GM18873 (cell line): Measurements from ENCODE around the gene WDR35.
A peak's percentile ranks its signal among the peaks of the same experiment; 100 is the strongest.

Experiments used
- ATAC-seq: cut with Tn5 transposase; IDR thresholded peaks from one replicate; pipeline ENCODE4 v1.9.1; 2021; ENCODE audit warnings: mild to moderate bottlenecking, moderate library complexity, moderate number of reproducible peaks; ENCODE audit not compliant: unreplicated experiment, low FRiP score

WDR35 gene

DNA sequence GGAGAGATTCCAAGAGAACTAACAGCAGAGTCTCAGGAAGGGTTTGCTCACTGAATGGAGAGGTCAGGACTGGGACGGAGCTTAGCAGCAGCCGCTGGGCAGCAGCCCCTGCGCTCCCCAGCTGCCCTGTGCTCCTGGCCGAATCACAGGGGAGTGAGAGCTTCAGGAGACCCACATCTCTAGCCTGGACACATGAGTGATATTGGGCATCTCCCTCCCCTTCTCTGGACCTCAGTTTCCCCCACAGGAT, 22.1 kb upstream of the WDR35 start:
- no peak for ATAC-seq

DNA sequence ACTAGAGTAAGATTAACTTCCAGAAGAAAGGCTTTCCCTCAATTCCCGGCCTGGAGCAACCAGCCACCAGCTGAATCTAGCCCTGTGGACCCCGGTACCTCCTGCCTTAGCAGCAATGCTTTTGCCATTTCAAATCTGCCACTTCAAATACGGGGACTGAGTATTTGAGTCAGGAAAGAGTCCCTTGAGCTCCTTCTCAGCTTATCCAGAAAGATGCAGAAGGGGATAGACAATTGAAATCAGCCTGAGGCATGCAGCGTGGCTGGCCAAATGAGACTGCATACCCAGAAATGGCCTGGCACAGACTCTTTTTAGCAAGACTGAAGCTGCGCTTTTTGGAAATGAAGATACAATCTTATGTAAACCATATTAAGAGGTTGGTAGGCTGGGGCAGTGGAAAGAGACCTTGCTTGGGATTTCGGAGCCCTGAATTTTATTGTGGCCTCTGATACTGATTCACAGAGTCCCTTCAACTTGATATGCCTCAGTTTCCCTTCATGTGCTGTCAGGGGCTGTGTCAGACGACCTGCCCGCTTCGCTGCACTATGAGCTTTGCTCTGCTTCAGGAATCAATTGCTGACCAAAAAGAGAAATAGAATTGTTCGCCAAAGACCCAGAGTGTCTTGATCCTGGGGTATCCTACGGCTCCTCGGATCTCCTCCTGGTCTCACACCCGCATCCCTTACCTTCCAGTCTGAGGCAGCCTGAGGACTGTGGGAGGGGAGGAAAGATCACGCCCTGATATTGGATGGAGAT, 21.5 kb upstream of the WDR35 start:
- ATAC-seq, result no peak

DNA sequence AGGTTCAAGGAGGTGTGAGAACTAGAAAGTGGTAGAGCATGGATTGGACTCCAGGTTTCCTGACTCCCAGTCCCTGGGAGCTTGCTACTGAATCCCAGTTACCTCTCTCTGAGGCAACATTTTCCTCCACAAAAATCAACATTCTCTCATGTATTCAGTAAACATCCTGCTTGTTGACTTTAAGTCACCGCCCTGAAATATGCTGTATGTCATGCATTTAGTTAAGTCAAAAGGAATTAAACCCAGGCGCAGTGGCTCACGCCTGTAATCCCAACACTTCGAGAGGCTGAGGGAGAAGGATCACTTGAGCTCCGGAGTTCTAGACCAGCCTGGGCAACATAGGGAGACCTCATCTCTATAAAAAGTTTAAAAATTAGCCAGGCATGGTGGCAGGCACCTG, 18.8 kb upstream of the WDR35 start:
- ATAC-seq, result no peak

DNA sequence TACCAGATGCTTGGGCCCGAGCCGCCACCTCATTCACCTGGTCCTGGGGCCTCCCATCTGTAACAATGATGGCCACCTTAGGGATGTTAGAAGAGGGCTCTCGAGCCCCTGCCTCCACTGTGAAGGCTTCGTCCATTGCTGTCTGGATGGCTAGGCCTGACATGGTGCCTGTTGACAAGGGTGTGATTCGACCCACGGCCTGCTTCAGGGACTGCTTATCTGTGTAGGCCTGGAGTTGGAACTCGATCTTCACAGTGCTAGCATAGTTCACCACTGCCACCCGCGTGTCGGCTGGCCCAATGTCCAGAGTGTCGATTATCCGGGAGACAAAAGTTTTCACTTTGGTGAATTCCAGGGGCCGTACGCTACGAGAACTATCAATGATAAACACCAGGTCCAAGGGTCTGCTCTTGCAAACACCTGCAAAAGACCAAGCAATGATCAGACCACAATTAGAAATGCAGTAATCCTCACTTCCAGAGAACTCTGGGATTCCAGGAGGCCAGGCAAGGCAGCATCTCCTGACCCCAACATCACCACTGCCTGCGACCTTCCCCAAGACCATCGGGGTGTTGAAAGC, 16.1 kb upstream of the WDR35 start:
- no peak for ATAC-seq

DNA sequence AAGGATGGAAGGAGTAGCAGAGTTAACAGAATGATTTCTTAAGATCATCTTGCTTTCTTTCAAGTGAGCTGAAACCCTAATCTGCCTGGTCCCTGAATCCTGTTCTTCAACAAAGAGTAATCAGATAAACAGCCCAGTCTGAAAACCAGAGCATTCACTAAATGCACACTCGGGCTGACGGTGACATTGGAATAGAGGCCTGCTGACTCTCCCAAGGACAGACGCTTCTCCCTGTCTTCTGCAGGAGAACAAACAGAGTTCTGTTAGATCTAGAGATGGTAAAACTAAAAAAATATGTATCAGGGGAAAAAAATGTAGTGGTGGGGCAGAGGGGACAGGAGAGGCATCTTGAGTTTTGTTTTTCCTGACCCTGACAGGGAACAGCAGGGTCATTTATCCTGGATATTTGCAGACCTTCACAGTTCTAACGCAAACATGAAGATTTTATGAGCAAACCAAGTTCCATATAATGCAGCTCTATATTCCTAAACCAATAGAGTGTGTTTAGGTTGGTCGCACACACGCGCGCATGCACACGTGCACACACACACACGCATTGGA, 15.2 kb upstream of the WDR35 start:
- ATAC-seq, result no peak

DNA sequence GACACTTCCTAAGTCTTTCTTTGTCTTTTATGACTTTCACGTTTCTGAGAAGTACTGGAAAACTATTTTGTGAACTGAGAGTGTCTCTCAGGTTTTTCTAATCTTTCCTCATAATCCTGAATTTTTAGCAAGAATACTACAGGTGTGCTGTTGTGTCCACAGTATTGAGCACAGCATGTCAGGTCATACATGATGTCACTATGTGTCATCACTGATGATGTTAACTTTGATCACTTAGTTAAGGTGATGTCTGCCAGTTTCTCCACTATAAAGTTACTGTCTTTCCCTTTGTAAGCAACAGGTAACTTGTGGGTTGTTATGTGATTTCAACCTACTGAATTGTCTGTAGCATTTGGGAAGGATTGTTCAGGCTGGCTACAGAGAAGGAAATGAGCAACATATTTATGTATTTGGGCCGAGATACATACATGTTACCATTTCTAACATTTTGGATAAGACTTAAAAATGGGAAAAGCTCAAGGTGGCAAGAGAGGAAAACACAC, 11.5 kb upstream of the WDR35 start:
- ATAC-seq, result no peak

DNA sequence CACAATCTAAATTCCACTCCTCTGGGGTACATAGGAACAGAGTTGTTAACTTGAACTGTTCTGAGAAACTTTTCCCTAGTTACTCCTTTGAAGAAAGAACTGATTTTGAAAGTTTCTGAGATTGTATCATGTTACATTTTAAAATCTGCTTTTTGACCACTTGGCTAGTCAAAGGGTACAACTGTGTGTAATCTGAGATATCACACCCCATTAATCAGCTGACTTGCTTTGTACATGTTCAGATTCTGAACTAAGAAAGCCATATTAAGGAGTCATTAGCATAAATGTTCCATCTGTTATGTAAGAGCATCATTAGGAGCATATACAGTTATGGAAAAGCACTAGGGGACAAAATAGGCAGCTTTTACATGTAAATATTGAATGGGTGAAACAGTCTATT, 3.8 kb upstream of the WDR35 start:
- no peak for ATAC-seq

DNA sequence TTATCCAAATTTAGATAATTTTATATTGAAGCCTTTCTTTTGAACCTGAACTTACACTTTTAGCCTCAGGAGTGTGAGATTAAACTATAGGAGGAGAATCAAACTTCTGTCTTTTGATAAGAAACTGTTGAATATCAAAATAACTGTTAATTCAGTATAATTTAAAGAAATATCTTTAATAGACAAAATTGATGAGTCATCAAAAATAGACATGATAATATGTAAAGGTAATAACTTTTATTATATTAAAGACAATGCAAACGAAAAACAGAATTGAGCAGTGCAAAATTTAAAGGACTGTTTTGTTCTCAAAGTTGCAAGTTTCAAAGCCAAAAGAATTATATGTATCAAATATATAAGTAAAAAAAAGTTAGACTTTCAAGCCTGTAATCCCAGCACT, 2.0 kb upstream of the WDR35 start:
- ATAC-seq, result no peak

DNA sequence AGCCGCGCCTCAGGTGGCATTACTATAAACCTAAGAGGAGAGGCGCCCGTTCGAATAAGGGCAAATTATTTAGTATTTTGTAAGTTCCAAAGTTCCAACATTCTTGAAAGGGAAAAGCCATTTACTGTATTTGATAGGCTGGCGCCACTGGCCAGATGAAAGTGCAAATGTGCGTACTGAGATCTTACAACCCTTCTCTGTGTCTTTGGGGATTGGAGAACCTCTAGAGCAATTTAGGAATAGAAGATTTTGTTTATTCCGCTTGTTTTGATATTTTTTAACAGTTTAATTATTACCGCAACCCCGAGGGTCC, 467 bp upstream of the WDR35 start:
- no peak for ATAC-seq

DNA sequence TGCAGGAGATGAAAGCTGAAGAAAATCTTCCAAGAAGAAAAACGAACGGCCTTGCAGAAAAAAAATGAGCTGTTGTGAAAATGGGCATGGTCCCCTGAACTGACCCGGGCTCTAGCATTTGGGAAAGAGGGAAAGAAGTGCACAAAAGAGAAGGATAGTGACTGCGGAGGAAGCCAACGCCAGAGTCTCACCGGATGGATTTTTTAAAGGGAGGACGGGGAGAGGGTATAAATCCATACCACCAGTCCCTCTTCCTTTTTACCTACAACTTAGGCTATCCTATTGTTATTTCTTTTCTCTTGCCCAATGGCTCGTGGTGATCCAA, 601 bp downstream of the WDR35 start:
- ATAC-seq, result no peak

DNA sequence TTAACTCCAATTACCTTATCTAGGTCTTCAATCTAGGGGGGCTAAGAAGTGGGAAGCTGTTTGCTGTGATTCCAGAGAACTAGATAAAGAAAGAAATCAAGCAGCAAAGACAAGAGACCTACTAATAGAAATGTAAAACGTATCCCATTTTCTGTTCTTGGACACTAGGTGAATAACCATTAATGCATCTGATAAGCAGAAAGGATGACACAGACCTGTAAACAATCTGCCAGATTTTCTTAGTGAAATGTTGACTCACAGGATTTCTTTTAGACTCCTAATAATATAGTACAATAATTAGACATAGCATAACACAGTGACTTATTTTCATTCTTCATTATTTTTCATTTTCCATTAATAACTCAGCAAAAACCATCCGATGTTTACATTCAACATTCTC, 1.3 kb downstream of the WDR35 start:
- ATAC-seq, result no peak

DNA sequence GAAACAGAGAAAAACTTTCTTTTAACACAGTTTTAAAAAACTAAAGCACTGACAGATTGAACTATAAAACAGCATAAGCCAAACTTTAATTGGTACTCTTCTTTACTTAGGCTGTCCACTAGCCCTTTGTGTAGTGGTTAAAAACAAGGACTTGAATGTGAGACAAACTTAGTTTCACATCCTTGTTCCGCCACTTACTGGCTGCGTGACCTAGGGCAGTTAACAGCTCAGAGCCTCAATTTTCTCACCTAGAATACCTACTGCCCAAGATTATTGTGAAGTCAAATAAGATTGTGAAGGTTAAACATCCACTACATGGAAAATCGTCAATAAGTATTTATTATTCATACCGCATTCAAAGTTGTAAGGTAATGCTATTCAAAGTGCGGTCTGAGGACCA, 2.0 kb downstream of the WDR35 start:
- peak; percentile 71 for ATAC-seq

DNA sequence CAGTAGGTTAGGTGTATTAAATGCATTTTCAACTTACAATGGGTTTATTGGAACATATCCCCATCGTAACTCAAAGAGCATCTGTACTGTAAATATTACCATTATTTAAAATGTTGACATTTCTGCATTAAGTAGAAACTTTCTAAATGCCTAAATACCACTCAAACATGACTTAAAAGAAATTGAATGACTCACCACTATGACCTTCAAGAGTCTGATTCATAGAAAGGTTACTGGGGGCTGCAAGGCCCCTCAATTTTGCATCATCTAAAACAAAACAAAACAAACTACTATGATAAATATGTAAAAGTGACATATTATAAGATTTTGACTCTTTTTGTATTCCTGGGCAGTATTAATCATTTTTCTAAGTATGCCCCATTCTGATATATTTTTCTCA, 7.6 kb downstream of the WDR35 start:
- ATAC-seq, result no peak

DNA sequence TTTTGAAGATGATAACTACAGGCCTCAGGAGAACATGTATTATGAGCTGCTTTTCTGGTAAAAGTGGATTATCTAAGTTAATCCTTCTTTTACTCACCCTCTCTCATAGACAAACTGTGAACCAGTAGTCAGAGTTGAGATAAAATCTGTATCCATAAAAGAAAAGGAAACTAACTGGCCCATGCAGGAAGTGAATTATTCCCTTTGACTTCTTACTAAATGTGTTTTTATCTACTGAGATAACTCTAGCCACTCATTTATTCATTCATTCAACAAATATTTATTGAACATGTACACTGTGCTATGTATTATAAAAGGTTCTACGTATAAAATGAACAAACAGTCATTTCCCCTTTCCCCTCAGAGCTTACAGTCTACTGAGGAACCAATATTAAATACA, 10.0 kb downstream of the WDR35 start:
- ATAC-seq, result no peak

DNA sequence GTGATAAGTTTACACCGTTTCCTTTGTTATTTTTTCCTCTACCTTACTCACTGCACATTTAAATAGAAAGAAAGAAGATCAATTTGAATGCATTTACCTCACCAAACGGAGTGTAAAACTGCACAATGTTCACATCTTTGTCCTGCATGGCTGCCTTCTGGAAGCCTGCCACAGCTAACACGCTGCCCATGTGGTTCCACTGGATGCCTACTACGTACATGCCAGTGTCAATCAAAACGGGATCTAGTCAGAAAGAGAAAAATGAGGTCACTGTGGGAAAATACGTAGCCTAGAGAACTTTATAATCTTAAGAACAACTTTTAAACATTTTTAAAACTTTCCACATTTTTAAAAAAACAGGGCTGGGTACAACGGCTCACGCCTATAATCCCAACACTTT, 16.4 kb downstream of the WDR35 start:
- no peak for ATAC-seq

DNA sequence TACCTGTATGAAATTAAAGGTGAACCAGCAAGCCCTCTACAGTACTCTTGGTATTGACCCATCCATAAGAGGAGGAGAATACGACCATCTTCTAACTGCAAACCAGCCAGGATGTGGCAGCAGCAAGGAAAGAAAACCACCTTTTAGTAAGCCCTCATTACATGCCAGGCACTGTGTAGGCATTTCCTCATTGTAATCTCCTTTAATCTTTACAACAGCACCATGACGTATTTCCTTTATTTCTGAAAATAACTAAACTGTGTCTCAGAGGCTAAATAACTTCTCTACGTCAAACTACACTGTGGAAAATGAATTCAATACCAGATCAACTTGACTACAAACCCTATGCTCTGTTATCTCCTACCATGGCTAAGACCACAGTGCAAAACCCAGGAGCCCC, 18.2 kb downstream of the WDR35 start:
- no peak for ATAC-seq

DNA sequence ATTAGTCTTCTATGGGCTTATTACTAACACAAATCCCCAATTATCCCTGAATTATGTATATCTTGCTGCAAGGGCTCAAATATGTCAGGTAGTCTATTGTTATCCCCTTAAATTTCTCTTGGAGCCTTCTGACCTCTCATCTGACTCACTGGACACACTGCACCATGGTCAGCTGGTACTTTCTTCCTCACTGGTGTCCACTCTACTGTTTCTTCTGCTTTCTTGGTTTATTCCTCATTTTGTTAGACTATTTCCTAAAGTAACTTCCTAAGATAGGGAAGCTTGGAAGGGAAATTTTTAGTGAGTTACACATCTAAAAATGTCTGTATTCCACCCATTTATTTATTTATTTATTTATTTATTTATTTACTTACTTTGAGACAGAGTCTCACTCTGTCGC, 26.5 kb downstream of the WDR35 start:
- no peak for ATAC-seq

DNA sequence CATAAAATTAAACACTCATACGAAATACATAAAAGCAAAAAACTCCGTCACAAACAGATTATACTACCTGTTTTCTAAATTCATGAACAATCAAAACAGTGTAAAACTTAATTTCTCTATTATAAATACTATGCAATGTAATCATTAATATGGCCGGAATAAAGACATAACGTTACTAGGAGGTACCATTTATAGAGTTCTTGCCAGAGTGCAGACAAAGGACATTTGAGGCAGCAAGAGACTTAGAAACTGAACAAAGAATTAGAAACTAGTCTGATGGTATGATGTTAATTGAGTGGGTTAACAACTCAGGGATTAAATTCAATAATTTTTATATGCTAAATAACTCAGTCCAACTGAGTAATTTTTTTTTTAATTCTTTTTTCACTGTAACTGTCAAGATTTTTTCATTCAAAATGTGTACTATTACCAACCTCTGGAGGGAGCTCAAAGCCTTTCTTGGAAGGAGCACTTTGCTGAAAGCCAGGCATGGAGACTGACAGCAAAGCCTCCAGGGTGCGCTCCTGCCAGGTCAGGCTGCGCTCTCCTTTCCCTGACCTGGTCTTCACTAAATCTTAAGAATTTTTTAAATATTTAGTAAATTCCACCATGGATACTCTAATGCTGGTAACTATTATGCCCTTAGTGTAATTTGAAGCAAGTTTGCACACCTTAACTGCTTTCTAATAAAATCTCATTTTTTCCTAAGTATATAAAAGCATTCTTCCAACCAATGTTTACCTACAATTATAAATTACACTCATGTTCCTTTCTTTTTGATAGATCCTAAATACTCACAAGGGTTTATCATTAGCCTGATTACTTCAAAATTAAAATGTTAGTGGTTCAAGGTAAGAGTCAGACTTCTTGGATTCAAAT, 34.1 kb downstream of the WDR35 start:
- ATAC-seq, result no peak

DNA sequence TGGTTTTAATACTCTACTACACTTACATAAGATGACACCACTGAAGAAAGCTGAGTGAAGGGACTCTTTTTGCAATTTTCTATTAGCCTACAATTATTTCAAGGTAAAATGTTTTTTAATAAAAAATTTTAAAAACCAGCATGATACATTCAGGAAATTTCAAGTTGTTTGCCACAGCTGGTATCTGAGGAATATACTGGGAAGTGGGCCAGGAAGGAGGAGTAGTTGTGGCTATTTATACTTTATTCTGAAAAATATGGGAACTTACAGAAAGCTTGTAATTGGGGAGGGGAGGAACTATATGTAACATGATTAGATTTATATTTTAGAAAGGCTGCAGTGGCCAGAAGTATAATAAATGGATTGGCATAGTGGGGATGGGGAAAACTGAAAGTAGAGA, 40.8 kb downstream of the WDR35 start:
- ATAC-seq, result no peak

DNA sequence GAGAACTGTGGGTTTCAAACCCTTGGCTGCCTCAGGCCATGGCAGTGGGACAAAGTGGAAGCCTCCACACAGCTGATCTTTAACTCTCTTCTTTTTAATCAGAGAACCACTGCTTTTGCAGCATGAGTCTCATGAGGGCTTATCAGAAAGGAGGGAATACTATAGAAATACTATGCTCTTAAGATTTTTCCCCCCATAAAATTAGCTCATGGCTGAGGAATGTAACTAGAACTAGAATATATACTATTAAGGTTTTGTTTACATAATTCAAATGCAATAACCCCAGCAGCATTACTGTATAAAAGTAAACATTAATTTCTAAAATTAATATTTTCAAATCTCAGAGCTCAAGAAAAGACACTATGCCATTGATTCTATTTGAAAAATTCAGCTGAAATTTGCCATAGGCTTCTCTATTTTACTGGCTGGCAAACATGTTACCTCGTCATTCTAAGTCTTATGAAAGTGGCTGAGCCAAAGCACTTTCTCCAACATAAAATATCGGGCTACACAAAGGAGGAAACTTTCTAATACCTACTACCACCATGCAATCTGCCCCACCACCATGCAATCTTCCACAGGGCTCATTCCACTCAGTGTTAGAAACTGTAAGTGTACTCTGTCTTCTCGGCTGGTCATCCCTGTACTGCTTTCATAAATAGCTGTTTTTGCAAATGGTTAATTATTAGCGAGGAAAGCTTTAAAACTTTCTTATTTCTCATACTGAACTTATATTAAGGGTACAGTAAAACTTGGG, 42.5 kb downstream of the WDR35 start:
- no peak for ATAC-seq

DNA sequence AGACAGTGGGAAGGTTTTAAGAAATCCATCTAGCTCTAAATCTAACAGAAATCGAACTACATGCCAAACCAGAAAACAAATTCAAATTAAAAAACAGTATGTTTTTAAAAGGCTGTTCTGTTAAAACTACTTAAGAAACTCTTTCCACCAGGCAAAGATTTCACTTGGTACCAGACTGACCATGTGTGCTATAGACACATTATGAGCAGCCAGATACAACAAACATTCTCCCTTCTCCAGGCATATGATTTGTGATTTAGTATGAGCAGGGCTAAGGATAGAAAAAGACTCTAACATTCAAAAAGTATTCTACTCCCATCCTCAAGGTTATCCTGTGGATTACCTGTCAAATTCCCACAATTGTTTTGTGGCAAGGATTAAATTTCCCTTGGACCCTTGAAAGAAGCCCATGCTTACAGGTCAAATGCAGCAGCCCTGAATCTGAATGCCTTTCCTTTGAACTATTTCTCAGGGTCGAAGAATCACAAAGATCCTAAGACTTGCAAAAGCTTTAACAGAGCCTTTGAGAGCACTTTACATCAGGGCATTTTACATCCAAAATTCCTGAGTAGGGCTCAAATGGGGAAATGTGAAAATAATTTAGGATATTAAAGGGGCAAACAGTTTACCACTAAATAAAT, 45.6 kb downstream of the WDR35 start:
- ATAC-seq, result no peak
